Measurements from ENCODE around the gene MIB1.
"Not testable (repeated sequence)": the region's sequence is repeated elsewhere in the genome, so short reads cannot be mapped to it uniquely, and the experiment has no call there.

The MIB1 gene

DNA sequence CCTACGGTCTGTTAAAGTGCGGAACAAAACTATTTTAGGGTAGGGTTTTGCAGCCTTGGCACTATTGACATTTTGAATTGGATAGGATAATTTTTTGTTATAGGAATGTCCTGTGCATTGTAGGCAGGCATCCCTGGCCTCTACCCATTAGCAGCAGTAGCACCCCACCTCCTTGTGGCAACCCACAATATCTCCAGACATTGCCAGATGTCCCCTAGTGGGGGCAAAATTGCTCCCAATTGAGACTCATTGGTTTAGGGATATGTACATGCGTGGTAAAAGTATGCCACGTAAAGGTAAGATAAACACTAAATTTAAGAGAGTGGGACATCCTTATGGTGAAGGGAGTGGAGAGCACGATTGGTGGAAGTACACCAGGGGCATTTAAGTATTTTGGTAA, 4.6 kb downstream of the MIB1 start:
- no peak for DNase-seq

- no peak for DNase-seq
Measured at GRCh38 chr18:21747268-21747667, 6.7 kb downstream of the MIB1 start.

GRCh38 chr18:21747764-21748693, 7.4 kb downstream of the MIB1 start:
- DNase-seq: no peak

DNA sequence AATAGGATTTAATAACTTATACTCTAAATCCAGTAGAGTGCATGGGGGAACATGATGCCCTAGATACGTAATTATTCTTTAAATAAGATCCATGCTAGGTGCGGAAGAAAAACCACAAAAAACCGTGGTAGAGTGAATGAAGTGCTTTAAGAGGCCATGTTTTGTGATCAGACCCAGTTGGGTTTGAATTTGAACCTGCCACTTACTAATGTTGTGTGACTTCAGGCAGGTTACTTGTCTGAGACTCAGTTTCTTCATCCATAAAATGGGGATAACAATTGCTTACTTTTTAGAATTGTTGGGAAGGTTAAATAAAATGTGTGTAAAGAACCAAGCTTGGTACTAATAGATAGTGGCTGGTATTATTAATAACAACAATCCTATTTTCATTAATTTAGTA, 17.2 kb downstream of the MIB1 start:
- DNase-seq: no peak

DNA sequence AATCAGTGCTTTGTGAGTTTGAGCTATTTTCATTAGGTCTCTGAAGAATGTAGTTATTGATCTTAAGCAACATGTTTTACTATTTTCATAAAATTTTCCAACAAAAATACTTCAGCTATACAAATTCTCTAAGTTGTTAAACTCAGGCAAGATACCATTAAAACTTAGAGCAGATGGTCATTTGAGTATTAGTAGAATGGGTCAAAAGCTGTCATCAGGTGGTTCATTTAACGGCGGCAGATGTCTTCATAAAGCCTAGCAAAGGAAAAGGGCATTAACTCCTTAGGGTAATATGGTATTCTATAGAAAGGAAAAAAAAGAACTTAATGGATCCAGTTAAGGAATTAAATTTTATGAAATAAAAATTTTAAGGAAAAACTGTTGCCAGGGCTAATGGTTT, 19.2 kb downstream of the MIB1 start:
- no peak for DNase-seq

GRCh38 chr18:21760321-21760720, 19.7 kb downstream of the MIB1 start:
- DNase-seq: no peak

- no peak for DNase-seq
Measured at GRCh38 chr18:21761471-21762115, 21.0 kb downstream of the MIB1 start.

DNA sequence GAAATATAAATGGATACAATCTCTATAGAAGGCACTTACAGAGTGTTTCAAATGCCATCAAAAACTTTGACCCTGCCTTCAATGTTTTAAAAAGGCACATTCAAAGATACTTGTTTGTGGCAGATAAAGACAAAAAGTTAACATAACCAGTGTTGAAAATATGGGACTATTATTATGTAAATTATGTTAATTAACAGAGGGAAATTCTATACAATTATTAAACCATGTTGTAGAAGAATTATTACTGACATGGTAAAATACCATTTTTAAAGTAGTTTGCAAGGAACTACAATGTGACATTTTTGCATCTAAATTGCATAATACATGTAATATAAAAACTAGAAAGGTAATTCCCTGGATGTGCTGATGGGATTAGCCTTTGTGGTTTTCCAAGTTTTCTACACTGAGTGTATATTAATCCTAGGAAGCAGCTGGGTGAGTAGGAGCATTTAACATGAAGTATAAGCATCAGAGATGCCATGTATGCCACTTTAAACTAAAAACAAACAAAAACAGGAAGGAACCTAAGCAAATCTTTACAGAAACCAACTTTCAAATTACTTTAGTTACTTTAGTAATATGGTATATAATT, 21.7 kb downstream of the MIB1 start:
- DNase-seq: no peak

DNA sequence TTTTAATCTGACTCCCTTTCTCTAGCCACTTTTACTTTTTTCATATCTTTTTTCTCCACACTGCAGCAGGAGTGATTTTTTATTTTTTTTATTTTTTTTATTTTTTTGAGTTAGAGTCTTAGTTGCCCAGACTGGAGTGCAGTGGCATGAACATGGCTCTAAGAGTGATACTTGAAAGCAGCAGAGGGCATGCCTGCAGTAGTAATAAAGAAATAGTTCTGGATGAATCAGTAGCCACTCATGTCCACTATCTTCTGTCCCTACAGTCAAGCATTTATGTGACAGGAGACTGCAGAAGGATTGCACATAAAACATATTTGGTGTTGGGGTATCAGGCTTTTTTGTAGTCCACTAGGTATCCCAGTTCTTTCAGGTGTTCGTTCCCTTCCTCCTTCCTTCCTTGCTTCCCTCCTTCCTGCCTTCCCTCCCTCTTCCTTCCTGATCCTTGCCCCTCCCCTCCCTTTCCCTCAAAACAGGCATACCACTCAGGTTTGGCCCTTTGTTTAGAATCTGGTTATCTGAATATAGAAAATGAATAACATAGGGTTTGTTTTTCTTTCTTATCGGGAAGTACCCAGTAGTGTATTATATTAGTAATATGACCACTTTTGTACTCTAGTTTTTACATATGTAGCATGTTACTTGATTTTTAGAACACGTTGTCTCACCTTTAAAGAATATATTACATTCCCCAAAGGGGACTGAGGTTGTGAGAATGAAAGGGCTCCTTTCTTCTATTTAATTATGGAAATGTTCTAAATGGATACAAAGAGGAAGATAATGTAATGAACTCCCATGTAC, 23.5 kb downstream of the MIB1 start:
- DNase-seq: no peak

GRCh38 chr18:21769206-21769605, 28.6 kb downstream of the MIB1 start:
- no peak for DNase-seq

GRCh38 chr18:21774722-21775121, 34.1 kb downstream of the MIB1 start:
- DNase-seq: no peak

- DNase-seq: no peak
Measured at GRCh38 chr18:21777814-21778213, 37.2 kb downstream of the MIB1 start.

DNA sequence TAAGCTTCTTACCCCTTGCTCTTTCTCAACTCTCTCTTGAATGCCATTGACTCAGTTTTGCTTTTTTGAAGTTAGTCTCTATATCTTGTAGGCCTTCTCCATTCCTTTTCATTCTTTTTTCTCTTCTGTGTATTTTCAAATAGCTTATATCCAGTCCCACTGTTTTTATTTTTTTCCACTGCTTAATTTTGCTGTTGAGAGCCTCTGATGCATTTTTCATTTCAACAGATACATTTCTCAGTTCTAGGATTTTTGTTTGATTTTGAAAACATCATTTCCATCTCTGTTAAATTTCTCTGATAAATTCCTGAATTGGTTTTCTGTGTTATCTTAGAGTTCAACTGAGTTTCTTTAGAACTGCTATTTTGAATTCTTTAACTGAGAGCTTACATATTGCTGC, 45.9 kb downstream of the MIB1 start:
- DNase-seq: no peak

- DNase-seq: not testable (repeated sequence)
Measured at GRCh38 chr18:21796089-21796488, 55.5 kb downstream of the MIB1 start.

DNA sequence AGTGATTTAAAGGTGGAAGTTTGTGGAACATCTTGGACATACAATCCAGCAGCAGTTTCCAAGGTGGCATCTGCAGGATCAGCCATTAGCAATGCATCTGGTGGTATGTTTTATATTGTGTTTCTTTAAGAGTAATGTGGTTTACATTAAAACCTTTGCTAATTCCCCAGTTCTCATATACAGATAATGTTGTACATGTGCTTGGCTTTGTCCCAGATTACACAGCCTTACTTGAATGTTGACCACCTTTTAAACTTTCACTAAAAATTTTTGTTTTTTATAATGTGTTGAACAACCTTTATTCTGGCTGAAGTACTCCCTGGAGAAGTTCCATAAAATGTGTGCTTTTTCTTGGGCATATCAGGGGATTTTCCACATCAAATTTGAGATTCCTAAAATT, 57.5 kb downstream of the MIB1 start:
- DNase-seq: no peak

DNA sequence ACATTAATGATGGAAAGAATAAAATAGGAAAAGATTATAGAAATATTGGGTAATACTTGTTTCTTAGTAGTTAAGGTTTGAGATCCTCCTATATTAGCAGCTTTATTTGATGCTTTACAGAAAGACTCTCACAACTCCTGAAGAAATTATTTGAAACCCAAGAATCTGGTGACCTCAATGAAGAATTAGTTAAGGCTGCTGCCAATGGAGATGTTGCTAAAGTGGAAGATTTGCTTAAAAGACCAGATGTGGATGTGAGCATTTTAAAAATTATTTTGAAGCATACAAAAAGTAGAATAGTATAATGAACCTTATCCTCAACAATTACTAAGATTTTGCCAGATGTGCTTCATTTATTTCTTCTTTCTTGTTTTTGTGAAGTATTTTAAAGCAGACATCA, 59.1 kb downstream of the MIB1 start:
- DNase-seq: no peak

GRCh38 chr18:21803495-21803894, 62.9 kb downstream of the MIB1 start:
- DNase-seq: no peak

GRCh38 chr18:21805771-21806366, 65.3 kb downstream of the MIB1 start:
- DNase-seq: no peak

GRCh38 chr18:21808185-21808584, 67.6 kb downstream of the MIB1 start:
- no peak for DNase-seq

GRCh38 chr18:21809725-21810124, 69.1 kb downstream of the MIB1 start:
- no peak for DNase-seq

DNA sequence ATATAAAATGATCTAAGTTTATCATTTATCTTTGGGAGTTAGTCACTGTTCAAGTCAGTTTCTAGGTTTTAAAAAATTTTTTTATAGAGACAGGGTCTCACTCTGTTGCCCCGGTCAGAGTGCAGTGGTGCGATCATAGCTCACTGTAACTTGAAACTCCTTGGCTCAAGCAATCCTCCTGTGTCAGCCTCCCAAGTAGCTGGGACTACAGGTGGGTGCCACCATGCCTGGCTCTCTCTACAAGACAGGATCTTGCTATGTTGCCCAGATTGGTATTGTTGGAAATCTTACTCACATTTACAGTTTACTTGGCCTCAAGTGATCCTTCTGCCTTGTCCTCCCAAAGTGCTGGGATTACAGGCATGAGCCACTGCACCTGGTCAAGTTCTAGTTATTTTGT, 74.5 kb downstream of the MIB1 start:
- no peak for DNase-seq

DNA sequence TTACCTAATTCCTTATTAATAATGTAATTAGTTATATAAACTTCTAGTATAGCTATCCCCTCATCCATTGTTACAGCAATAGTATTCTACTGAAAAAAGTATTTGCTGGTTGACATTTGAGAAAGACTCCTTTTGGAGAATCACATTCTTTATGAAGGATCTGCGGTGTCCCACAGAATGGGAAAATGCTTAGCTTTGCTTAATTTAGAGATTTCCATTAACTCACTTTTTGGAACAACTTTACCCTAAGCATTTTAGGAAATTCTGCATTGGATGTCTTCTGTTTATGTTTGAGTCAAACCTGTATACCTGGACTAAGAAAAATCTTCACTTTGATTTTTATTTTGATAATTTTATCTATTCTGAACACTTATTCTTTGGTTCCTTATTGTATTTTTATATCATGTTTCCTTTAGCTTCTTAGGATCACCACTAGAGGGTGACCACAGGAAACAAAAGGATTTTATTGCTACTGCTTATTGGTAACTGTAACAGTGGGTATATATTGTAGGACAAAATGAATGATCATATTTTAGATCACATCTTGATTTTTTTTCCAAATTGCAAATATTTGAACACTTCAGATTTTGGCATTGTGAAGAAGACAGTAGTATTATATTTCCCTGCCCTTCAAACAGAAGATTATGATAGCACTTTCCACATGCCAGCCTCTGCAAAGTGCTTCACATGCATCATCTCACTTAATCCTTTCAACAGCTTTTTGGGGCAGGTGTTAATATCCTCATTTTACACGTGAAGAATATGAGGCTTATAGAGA, 79.6 kb downstream of the MIB1 start:
- DNase-seq: no peak

Measured in DMS79 treated with DMSO at 0.1 percent for 48 hours (cell line).